SK-N-SH (cell line): Measurements from ENCODE around the gene AUTS2. TPM values are rescaled to one million over a fixed set of nuclear protein-coding genes. Genes with fewer than 3 reads are reported as not detected.

Source experiments
- CTCF ChIA-PET: fragments of 300-600, 350-600 bp; formaldehyde crosslinking; extraction: SDS; loops from one replicate; lab custom pipeline; 2021; lab: Yijun Ruan, JAX
- POLR2A ChIA-PET: fragments of 350-600 bp; sonication (Branson Sonifier 250); formaldehyde crosslinking; extraction: SDS; loops from one replicate; lab custom pipeline; 2020; ENCODE audit warnings: antibody characterized with exemption, inconsistent platforms; lab: Yijun Ruan, JAX
- DNase-seq: peaks from one replicate; pipeline ENCODE4 v3.0.0; 2012
- H2AFZ ChIP-seq: fragments of 200-600 bp; sonication (generic); 2 replicates; pipeline ENCODE4 v1.8.1; 2016; ENCODE audit warnings: antibody characterized with exemption, mild to moderate bottlenecking, low read depth
- H3F3A ChIP-seq: fragments of 200-600 bp; sonication (generic); replicated peaks from 2 replicates; pipeline ENCODE3; 2016; ENCODE audit warnings: antibody characterized with exemption, mild to moderate bottlenecking; ENCODE audit not compliant: insufficient read depth
- H3K27ac ChIP-seq, 2 experiments: fragments of 200-500 bp in 1 of 2; fragments of 200-600 bp in 1 of 2; sonication (Bioruptor generic) in 1 of 2; sonication (generic), shearing (Covaris generic) in 1 of 2; 2 replicates each; pipeline versions ENCODE4 v1.5.1 to v1.6.1; 2014 to 2016; ENCODE audit warnings: low read depth in 2 of 2, inconsistent platforms in 1 of 2, low read length in 1 of 2, mild to moderate bottlenecking in 1 of 2, mixed read lengths in 1 of 2
- H3K27me3 ChIP-seq: fragments of 200-600 bp; sonication (generic), shearing (Covaris generic); 2 replicates; pipeline ENCODE4 v1.6.1; 2016; ENCODE audit warnings: mixed run types; ENCODE audit not compliant: insufficient read depth
- H3K36me3 ChIP-seq, 2 experiments: fragments of 200-500 bp in 1 of 2; fragments of 200-600 bp in 1 of 2; sonication (Bioruptor generic) in 1 of 2; sonication (generic) in 1 of 2; replicated peaks in 1 of 2; 2 replicates each; pipeline versions ENCODE3 to v1.5.1; 2014 to 2016; ENCODE audit warnings: low read length in 1 of 2, mild to moderate bottlenecking in 1 of 2; ENCODE audit not compliant: insufficient read depth in 2 of 2, control insufficient read depth in 1 of 2
- H3K4me1 ChIP-seq, 2 experiments: fragments of 200-500 bp in 1 of 2; fragments of 200-600 bp in 1 of 2; sonication (Bioruptor generic) in 1 of 2; sonication (generic), shearing (Covaris generic) in 1 of 2; 2 replicates each; pipeline versions ENCODE4 v1.5.1 to v1.6.1; 2014 to 2016; ENCODE audit warnings: low read depth in 1 of 2, low read length in 1 of 2, mixed run types in 1 of 2; ENCODE audit not compliant: insufficient read depth in 2 of 2, control insufficient read depth in 1 of 2
- H3K4me2 ChIP-seq: fragments of 200-600 bp; sonication (generic), shearing (Covaris generic); 2 replicates; pipeline ENCODE4 v1.6.1; 2017; ENCODE audit warnings: mixed run types
- H3K4me3 ChIP-seq, 2 experiments: fragments of 200-500 bp in 1 of 2; fragments of 200-600 bp in 1 of 2; sonication (Bioruptor generic) in 1 of 2; sonication (generic), shearing (Covaris generic) in 1 of 2; 2 replicates each; pipeline versions ENCODE4 v1.5.1 to v1.8.1; 2014 to 2016; ENCODE audit warnings: low read depth in 2 of 2, inconsistent platforms in 1 of 2, low read length in 1 of 2, mild to moderate bottlenecking in 1 of 2, mixed read lengths in 1 of 2, moderate library complexity in 1 of 2
- H3K79me2 ChIP-seq: fragments of 200-600 bp; sonication (generic); 2 replicates; pipeline ENCODE4 v1.8.1; 2017; ENCODE audit warnings: mild to moderate bottlenecking; ENCODE audit not compliant: insufficient read depth
- H3K9ac ChIP-seq: fragments of 200-600 bp; sonication (generic); 2 replicates; pipeline ENCODE4 v1.6.1; 2017; ENCODE audit warnings: mixed run types
- H3K9me2 ChIP-seq: fragments of 200-600 bp; sonication (generic); 2 replicates; pipeline ENCODE4 v1.6.1; 2017; ENCODE audit warnings: mixed run types
- H3K9me3 ChIP-seq: fragments of 200-600 bp; sonication (generic); 2 replicates; pipeline ENCODE4 v1.6.1; 2017; ENCODE audit warnings: mixed run types, mild to moderate bottlenecking, moderate library complexity
- H4K20me1 ChIP-seq: fragments of 200-600 bp; sonication (generic); 2 replicates; pipeline ENCODE4 v1.6.1; 2017; ENCODE audit warnings: mild to moderate bottlenecking, mixed run types; ENCODE audit not compliant: insufficient read depth
- EP300 ChIP-seq, 2 experiments: IDR thresholded peaks; 2 replicates each; pipeline versions ENCODE4 v1.4.0 to v1.6.1; 2012; ENCODE audit warnings: borderline replicate concordance in 1 of 2, low read depth in 1 of 2, low read length in 1 of 2
- EZH2phosphoT487 ChIP-seq: fragments of 200-600 bp; sonication (generic); IDR thresholded peaks from 2 replicates; pipeline ENCODE4 v1.6.1; 2017; ENCODE audit warnings: low read depth, mixed run types, mild to moderate bottlenecking, antibody characterized with exemption, moderate library complexity, borderline replicate concordance
- FOXM1 ChIP-seq: IDR thresholded peaks from 2 replicates; pipeline ENCODE4 v1.4.0; 2012; ENCODE audit warnings: low read depth, mild to moderate bottlenecking
- JUND ChIP-seq: IDR thresholded peaks from 2 replicates; pipeline ENCODE4 v1.4.0; 2012
- MAX ChIP-seq: IDR thresholded peaks from 2 replicates; pipeline ENCODE4 v1.4.0; 2012; ENCODE audit warnings: low read depth
- MEF2A ChIP-seq: IDR thresholded peaks from 2 replicates; pipeline ENCODE4 v1.4.0; 2012; ENCODE audit warnings: low read depth, borderline replicate concordance
- MXI1 ChIP-seq: IDR thresholded peaks from 2 replicates; pipeline ENCODE4 v1.6.1; 2012; ENCODE audit warnings: mild to moderate bottlenecking, low read depth, low read length, improper control_type of control experiment
- NRF1 ChIP-seq: IDR thresholded peaks from 2 replicates; pipeline ENCODE4 v1.6.1; 2012; ENCODE audit warnings: low read depth, mild to moderate bottlenecking, low read length
- PBX3 ChIP-seq: IDR thresholded peaks from 2 replicates; pipeline ENCODE4; 2012
- POLR2AphosphoS5 ChIP-seq: IDR thresholded peaks from 2 replicates; pipeline ENCODE4 v1.6.1; 2012; ENCODE audit warnings: low read depth, low read length
- RAD21 ChIP-seq: IDR thresholded peaks from 2 replicates; pipeline ENCODE4 v1.6.1; 2012; ENCODE audit warnings: mild to moderate bottlenecking, low read length
- RCOR1 ChIP-seq: fragments of 150-350 bp; IDR thresholded peaks from 2 replicates; pipeline ENCODE4 v1.6.1; 2017; ENCODE audit warnings: antibody characterized with exemption, low read length
- REST ChIP-seq: IDR thresholded peaks from 2 replicates; pipeline ENCODE4 v1.6.1; 2012; ENCODE audit warnings: mild to moderate bottlenecking, low read depth, low read length, moderate library complexity
- SIN3A ChIP-seq: IDR thresholded peaks from 2 replicates; pipeline ENCODE4 v1.6.1; 2012; ENCODE audit warnings: low read depth, mild to moderate bottlenecking, low read length, moderate library complexity, borderline replicate concordance
- TCF12 ChIP-seq: IDR thresholded peaks from 2 replicates; pipeline ENCODE4 v1.4.0; 2012
- TEAD4 ChIP-seq: IDR thresholded peaks from 2 replicates; pipeline ENCODE4 v1.4.0; 2012; ENCODE audit warnings: mild to moderate bottlenecking, borderline replicate concordance; ENCODE audit not compliant: insufficient read depth
- USF1 ChIP-seq: IDR thresholded peaks from 2 replicates; pipeline ENCODE4 v1.4.0; 2012; ENCODE audit warnings: low read depth, borderline replicate concordance
- ZBTB33 ChIP-seq: IDR thresholded peaks from 2 replicates; pipeline ENCODE4 v1.4.0; 2012; ENCODE audit warnings: low read depth, borderline replicate concordance
- WGBS: methylation state at CpG from one replicate; pipeline ENCODE4 v1.1.6; 2017; ENCODE audit warnings: low lambda C conversion rate; 5-methylcytosine and 5-hydroxymethylcytosine counted together
- polyA plus RNA-seq, 3 experiments: library from polyadenylated mRNA; depleted of rRNA; stranded (reverse); fragments of >200 nt; gene quantifications; 2 replicates each; pipeline ENCODE4 v1.2.3, GENCODE V29; 2012

The AUTS2 gene
- polyA plus RNA-seq, 1 of the 3 experiments (the other 2 are of a cell fraction): 15.6 TPM

GRCh38 chr7:70494225-70495032 lies 896.2 kb downstream of the AUTS2 start:
- H3K9ac ChIP-seq: no peak overlapping the region
- WGBS: 86% methylated on average over 6 of the region's 6 CpGs
- no peaks in the 10 kb centered on the region for H3K9me3 ChIP-seq
- H3K4me3 ChIP-seq: no peak overlapping the region
- H3K27ac ChIP-seq: no peak overlapping the region
- H3K4me2 ChIP-seq: no peak overlapping the region
- H4K20me1 ChIP-seq: no peaks in the 10 kb centered on the region
- no peaks in the 10 kb centered on the region for H3K27me3 ChIP-seq
- ChIA-PET CTCF (interaction anchor here (0.9 to 6.1 kb wide), 3 partner anchors 11 to 204 kb away, joined by 3 to 25 read pairs (median 3); no protein-coding TSS in a partner anchor), POLR2A (no interaction called here)
- TF ChIP-seq POLR2AphosphoS5: no peak
- TF ChIP-seq PBX3: no peak
- no peak for TF ChIP-seq MXI1
- TF ChIP-seq SIN3A: no peak
- TF ChIP-seq JUND: no peak
- TF ChIP-seq TCF12: no peak
- TF ChIP-seq TEAD4: no peak
- no peak for TF ChIP-seq FOXM1
- no peak for TF ChIP-seq MEF2A
- TF ChIP-seq RAD21: no peak
- no peak for TF ChIP-seq RCOR1
- no peak for TF ChIP-seq REST
- no peak for TF ChIP-seq USF1
- no peak for TF ChIP-seq EZH2phosphoT487
- TF ChIP-seq EP300 (IDR thresholded peaks at IDR 0.05; ENCODE audit: borderline replicate concordance in 1 of 2, low read depth in 1 of 2, low read length in 1 of 2): no peak
- no peak for TF ChIP-seq ZBTB33
- TF ChIP-seq MAX: no peak
- TF ChIP-seq NRF1: no peak
- H3K4me1 ChIP-seq: peaks cover 4 to 14% of the 10 kb centered on the region in 2 experiments; a peak in 3 of 4 replicates
- no peaks in the 10 kb centered on the region for H3K79me2 ChIP-seq
- no peaks in the 10 kb centered on the region for H3K9me2 ChIP-seq
- no peak overlapping the region for H2AFZ ChIP-seq
- DNase-seq: no peak
- no peaks in the 10 kb centered on the region for H3F3A ChIP-seq
- H3K36me3 ChIP-seq: no peaks in the 10 kb centered on the region
